ENCODE data around the gene AP4B1.

GRCh38 chr1:113876176-113876575, 28.4 kb downstream of the AP4B1 start:
- TF ChIP-seq EZH2 (IDR thresholded peaks at IDR 0.05; ENCODE audit: borderline replicate concordance, insufficient read depth, low read depth, low read length, poor library complexity, severe bottlenecking), result no peak
- TF ChIP-seq CTCF (IDR thresholded peaks at IDR 0.05), result no peak
